HG03432 (cell line): ENCODE data around the gene NAIF1.
"Not testable (repeated sequence)": the region's sequence is repeated elsewhere in the genome, so short reads cannot be mapped to it uniquely, and the experiment has no call there.

Experiments
- ATAC-seq: cut with Tn5 transposase; IDR thresholded peaks from one replicate; pipeline ENCODE4 v1.9.1; 2021; ENCODE audit warnings: mild to moderate bottlenecking, moderate library complexity; ENCODE audit not compliant: unreplicated experiment

The NAIF1 gene

GRCh38 chr9:128036522-128036921 is 30.6 kb downstream of the NAIF1 start:
- not testable (repeated sequence) for ATAC-seq

GRCh38 chr9:128034821-128035652 is 32.1 kb downstream of the NAIF1 start:
- ATAC-seq: peak; percentile 41

GRCh38 chr9:128033609-128034008 is 33.5 kb downstream of the NAIF1 start:
- no peak for ATAC-seq

GRCh38 chr9:128027705-128028104 is 39.4 kb downstream of the NAIF1 start:
- ATAC-seq: no peak

- peak; percentile 17 for ATAC-seq
Measured at GRCh38 chr9:128026773-128027541, 40.2 kb downstream of the NAIF1 start.

- peak; percentile 35 for ATAC-seq
Measured at GRCh38 chr9:128026255-128026772, 40.8 kb downstream of the NAIF1 start.

- no peak for ATAC-seq
Measured at GRCh38 chr9:128025736-128026135, 41.4 kb downstream of the NAIF1 start.

GRCh38 chr9:128024761-128025308 is 42.3 kb downstream of the NAIF1 start:
- ATAC-seq: no peak

- ATAC-seq: not testable (repeated sequence)
Measured at GRCh38 chr9:128023671-128024070, 43.4 kb downstream of the NAIF1 start.

GRCh38 chr9:128022886-128023285 is 44.2 kb downstream of the NAIF1 start:
- no peak for ATAC-seq

GRCh38 chr9:128021098-128021497 is 46.0 kb downstream of the NAIF1 start:
- ATAC-seq: no peak

- ATAC-seq: no peak
Measured at GRCh38 chr9:128020692-128021091, 46.4 kb downstream of the NAIF1 start.

- ATAC-seq: no peak
Measured at GRCh38 chr9:128015696-128016095, 51.4 kb downstream of the NAIF1 start.
